H1 (cell line): ENCODE measurements around the gene BTBD10. TPM values are rescaled to one million over a fixed set of nuclear protein-coding genes. Genes with fewer than 3 reads are reported as not detected.

Experiments
- CTCF ChIA-PET: fragments of 300-600 bp; sonication (Branson Sonifier 250); formaldehyde crosslinking; loops from one replicate; lab custom pipeline; 2021; ENCODE audit not compliant: partially characterized antibody; lab: Charles Lee
- POLR2A ChIA-PET: fragments of 300-600 bp; sonication (Branson Sonifier 250); formaldehyde crosslinking; loops from one replicate; lab custom pipeline; 2021; ENCODE audit warnings: inconsistent platforms; ENCODE audit not compliant: partially characterized antibody; lab: Charles Lee
- DNase-seq, 2 experiments: peaks; one replicate each; pipeline versions ENCODE4 v3.0.0 to v3.0.0-alpha.2; 2010 to 2022; ENCODE audit warnings: low spot score in 2 of 2, low read depth in 1 of 2, mixed read lengths in 1 of 2
- FAIRE-seq: peaks from 2 replicates; lab custom pipeline; 2011; peaks lifted over from hg19 to GRCh38; lab: Jason Lieb, UNC
- H2AFZ ChIP-seq: 2 replicates; pipeline ENCODE4 v1.8.1; 2012; ENCODE audit warnings: low read length, inconsistent platforms
- H2AK5ac ChIP-seq: 2 replicates; pipeline ENCODE4 v1.6.1; 2013; ENCODE audit warnings: low read depth, low read length
- H2BK120ac ChIP-seq: replicated peaks from 2 replicates; pipeline ENCODE3; 2013; ENCODE audit warnings: low read depth, low read length, inconsistent platforms
- H2BK12ac ChIP-seq: 2 replicates; pipeline ENCODE4 v1.6.1; 2013; ENCODE audit warnings: low read depth, low read length
- H2BK15ac ChIP-seq: 2 replicates; pipeline ENCODE4 v1.6.1; 2013; ENCODE audit warnings: low read length
- H2BK20ac ChIP-seq: 2 replicates; pipeline ENCODE4 v1.6.1; 2013; ENCODE audit warnings: low read length
- H2BK5ac ChIP-seq: 2 replicates; pipeline ENCODE4 v1.6.1; 2013; ENCODE audit warnings: low read depth, low read length
- H3K14ac ChIP-seq: 2 replicates; pipeline ENCODE4 v1.6.1; 2013; ENCODE audit warnings: inconsistent platforms; ENCODE audit not compliant: insufficient read length
- H3K18ac ChIP-seq: 2 replicates; pipeline ENCODE4 v1.6.1; 2013; ENCODE audit warnings: low read length; ENCODE audit errors: extremely low read depth
- H3K23ac ChIP-seq: 2 replicates; pipeline ENCODE4 v1.6.1; 2013; ENCODE audit warnings: inconsistent platforms; ENCODE audit not compliant: insufficient read length
- H3K23me2 ChIP-seq: 2 replicates; pipeline ENCODE4 v1.6.1; 2013; ENCODE audit warnings: low read depth, low read length
- H3K27ac ChIP-seq: 2 replicates; pipeline ENCODE4 v1.6.1; 2011; ENCODE audit warnings: low read depth, low read length, inconsistent platforms
- H3K27me3 ChIP-seq, 4 experiments: replicated peaks in 1 of 4; 1 replicate in 1 of 4; 2 replicates in 3 of 4; pipeline versions ENCODE4 v1.6.1 to v1.8.1; 2011 to 2013; ENCODE audit warnings: low read length in 3 of 4, mild to moderate bottlenecking in 3 of 4, inconsistent platforms in 2 of 4, mixed read lengths in 2 of 4, moderate library complexity in 1 of 4; ENCODE audit not compliant: control insufficient read depth in 3 of 4, insufficient read depth in 3 of 4; ENCODE audit errors: extremely low read depth in 1 of 4
- H3K36me3 ChIP-seq, 4 experiments: 2 replicates each; pipeline versions ENCODE4 v1.6.1 to v1.8.1; 2011 to 2013; ENCODE audit warnings: mild to moderate bottlenecking in 4 of 4, low read length in 3 of 4, moderate library complexity in 2 of 4, control low read depth in 1 of 4, inconsistent platforms in 1 of 4; ENCODE audit not compliant: insufficient read depth in 4 of 4, control insufficient read depth in 2 of 4
- H3K4ac ChIP-seq: replicated peaks from 2 replicates; pipeline ENCODE3; 2013; ENCODE audit warnings: low read length, low read depth, mixed read lengths, inconsistent platforms; ENCODE audit not compliant: insufficient read length
- H3K4me1 ChIP-seq, 4 experiments: replicated peaks in 1 of 4; 1 replicate in 1 of 4; 2 replicates in 3 of 4; pipeline versions ENCODE4 v1.6.1 to v1.8.1; 2011 to 2013; ENCODE audit warnings: low read length in 3 of 4, inconsistent platforms in 2 of 4, mixed read lengths in 1 of 4; ENCODE audit not compliant: insufficient read depth in 4 of 4, control insufficient read depth in 3 of 4
- H3K4me2 ChIP-seq, 2 experiments: 2 replicates each; pipeline versions ENCODE4 v1.6.1 to v1.8.1; 2011 to 2013; ENCODE audit warnings: low read depth in 2 of 2, low read length in 2 of 2, control low read depth in 1 of 2, inconsistent platforms in 1 of 2, mild to moderate bottlenecking in 1 of 2; ENCODE audit not compliant: insufficient read depth in 1 of 2
- H3K4me3 ChIP-seq, 4 experiments: fragments of 200-600, 300-600 bp in 1 of 4; sonication (generic), shearing (Covaris generic), sonication (Bioruptor Twin) in 1 of 4; 2 replicates each; pipeline versions ENCODE4 v1.5.1 to v1.8.1; 2011 to 2016; ENCODE audit warnings: low read length in 4 of 4, low read depth in 3 of 4, control low read depth in 2 of 4, inconsistent platforms in 2 of 4, mild to moderate bottlenecking in 2 of 4, mixed read lengths in 1 of 4, moderate library complexity in 1 of 4; ENCODE audit not compliant: insufficient read depth in 2 of 4; ENCODE audit errors: extremely low read depth in 1 of 4
- H3K56ac ChIP-seq: replicated peaks from 2 replicates; pipeline ENCODE3; 2013; ENCODE audit warnings: low read depth, mild to moderate bottlenecking, mixed read lengths, low read length, inconsistent platforms; ENCODE audit not compliant: insufficient read length
- H3K79me1 ChIP-seq: 2 replicates; pipeline ENCODE4 v1.6.1; 2013; ENCODE audit warnings: low read depth, low read length, control low read depth
- H3K79me2 ChIP-seq, 2 experiments: 2 replicates each; pipeline versions ENCODE4 v1.6.1 to v1.8.1; 2012 to 2013; ENCODE audit warnings: low read length in 2 of 2, mild to moderate bottlenecking in 2 of 2, inconsistent platforms in 1 of 2; ENCODE audit not compliant: insufficient read depth in 2 of 2, control insufficient read depth in 1 of 2
- H3K9ac ChIP-seq, 4 experiments: replicated peaks in 1 of 4; 1 replicate in 1 of 4; 2 replicates in 3 of 4; pipeline versions ENCODE4 v1.6.1 to v1.8.1; 2011 to 2013; ENCODE audit warnings: low read depth in 3 of 4, low read length in 3 of 4, control low read depth in 2 of 4, mild to moderate bottlenecking in 2 of 4, moderate library complexity in 2 of 4, inconsistent platforms in 1 of 4; ENCODE audit errors: extremely low read depth in 1 of 4
- H3K9me3 ChIP-seq, 2 experiments: 2 replicates each; pipeline versions ENCODE4 v1.6.1 to v1.8.1; 2012 to 2013; ENCODE audit warnings: mild to moderate bottlenecking in 2 of 2, moderate library complexity in 2 of 2, control low read depth in 1 of 2, inconsistent platforms in 1 of 2, low read depth in 1 of 2, low read length in 1 of 2, mixed read lengths in 1 of 2; ENCODE audit not compliant: insufficient read depth in 2 of 2
- H4K20me1 ChIP-seq, 2 experiments: replicated peaks in 1 of 2; 2 replicates each; pipeline versions ENCODE3 to v1.8.1; 2011 to 2013; ENCODE audit warnings: inconsistent platforms in 2 of 2, low read length in 2 of 2, mild to moderate bottlenecking in 1 of 2; ENCODE audit not compliant: insufficient read depth in 2 of 2, control insufficient read depth in 1 of 2
- H4K5ac ChIP-seq: 2 replicates; pipeline ENCODE4 v1.6.1; 2013; ENCODE audit warnings: low read length, low read depth, mixed read lengths, inconsistent platforms; ENCODE audit not compliant: insufficient read length
- H4K8ac ChIP-seq: 2 replicates; pipeline ENCODE4 v1.8.0; 2013; ENCODE audit warnings: mild to moderate bottlenecking, moderate library complexity, low read length, inconsistent platforms; ENCODE audit not compliant: insufficient read depth; ENCODE audit errors: extremely low read depth
- H4K91ac ChIP-seq: replicated peaks from 2 replicates; pipeline ENCODE3; 2013; ENCODE audit warnings: low read length, mixed read lengths, inconsistent platforms; ENCODE audit not compliant: insufficient read length
- EZH2 ChIP-seq: fragments of 200-600 bp; sonication (generic); IDR thresholded peaks from 2 replicates; pipeline ENCODE4 v1.7.1; 2012; ENCODE audit warnings: low read depth, mild to moderate bottlenecking, moderate library complexity, low read length, inconsistent platforms; ENCODE audit not compliant: severe bottlenecking
- KDM4A ChIP-seq: IDR thresholded peaks from one replicate; pipeline ENCODE4 v1.7.1; 2012; ENCODE audit warnings: low read depth, mild to moderate bottlenecking, moderate library complexity, low read length, inconsistent platforms; ENCODE audit not compliant: severe bottlenecking
- PHF8 ChIP-seq: fragments of 200-600 bp; sonication (generic); conservative IDR thresholded peaks from 2 replicates; pipeline ENCODE4 v1.7.1; 2012; ENCODE audit warnings: low read depth, mild to moderate bottlenecking, inconsistent platforms, low read length, moderate library complexity
- POLR2AphosphoS5 ChIP-seq: IDR thresholded peaks from 2 replicates; pipeline ENCODE4 v1.6.1; 2011; ENCODE audit warnings: low read depth, low read length
- RBBP5 ChIP-seq: IDR thresholded peaks from 2 replicates; pipeline ENCODE4 v1.7.1; 2012; ENCODE audit warnings: low read depth, mild to moderate bottlenecking, inconsistent platforms, low read length, moderate library complexity, borderline replicate concordance
- TAF7 ChIP-seq: optimal IDR thresholded peaks from 2 replicates; pipeline ENCODE3; 2011; ENCODE audit warnings: low read depth, mild to moderate bottlenecking, inconsistent platforms, low read length, moderate library complexity, borderline replicate concordance
- WGBS, 2 experiments: shearing (Covaris generic) in 1 of 2; methylation state at CpG; one replicate each; pipeline versions ENCODE4 v1.1.6 to v1.1.7; 2013 to 2015; ENCODE audit warnings: low lambda C conversion rate in 2 of 2, mixed read lengths in 2 of 2, inconsistent platforms in 1 of 2, low coverage in 1 of 2, missing lambda C conversion rate in 1 of 2; ENCODE audit not compliant: insufficient replicate concordance in 2 of 2, insufficient coverage in 1 of 2, insufficient read length in 1 of 2; ENCODE audit errors: extremely low coverage in 1 of 2, missing lambda C conversion rate in 1 of 2; 5-methylcytosine and 5-hydroxymethylcytosine counted together
- polyA plus RNA-seq, 7 experiments: library from polyadenylated mRNA; depleted of rRNA in 3 of 7; stranded (reverse) in 5 of 7; unstranded in 2 of 7; fragments of >200 nt in 5 of 7; fragments of 200-250 nt in 2 of 7; gene quantifications; 1 replicate in 5 of 7; 2 replicates in 1 of 7; 4 replicates in 1 of 7; pipeline versions ENCODE4 v1.2.1 to v1.2.3, GENCODE V29; 2011 to 2013; ENCODE audit warnings: missing spikeins in 2 of 7, mixed read lengths in 2 of 7
- total RNA-seq: library from RNA; stranded (reverse); fragmentation: NEBNext Ultra II Directional; extraction: Animal tissue kit (Norgen Biotek cat#: 25700); gene quantifications from 2 replicates; pipeline ENCODE4 v1.2.1, GENCODE V29; 2021
- TF ChIP-seq, protein P1 (sequence below): IDR thresholded peaks from 2 replicates; pipeline ENCODE4 v1.6.1; 2012; ENCODE audit warnings: low read length, inconsistent platforms

Gene BTBD10
- total and polyA plus RNA-seq, 2 of the 8 experiments (the other 6 are each of a cell fraction or from before 2014, with no cell fraction given) = 13.8 to 22.2 TPM

DNA sequence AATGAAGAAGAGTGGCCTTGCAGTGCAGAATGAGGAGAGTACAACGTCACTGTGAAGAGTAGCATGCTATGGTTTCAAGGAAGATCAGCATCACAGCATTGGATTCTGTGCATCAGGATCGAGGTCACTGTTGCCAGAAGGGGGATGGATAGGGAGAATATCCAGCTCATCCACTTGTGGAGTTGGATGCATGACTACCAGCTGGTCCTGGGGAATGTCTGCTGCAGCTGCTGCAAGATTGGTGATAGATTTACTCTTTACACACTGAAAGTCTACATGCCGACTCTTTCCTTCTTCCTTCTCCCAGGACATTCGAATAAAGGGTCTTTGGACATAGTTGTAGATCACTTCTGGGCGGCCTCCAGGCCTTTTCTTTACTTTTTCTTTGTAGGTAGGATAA, 74.3 kb downstream of the BTBD10 start:
- H3K79me2 ChIP-seq = no peaks in the 10 kb centered on the region
- H3K4me3 ChIP-seq = no peak overlapping the region
- H3K9me3 ChIP-seq = no peaks in the 10 kb centered on the region
- H3K4me2 ChIP-seq = no peak overlapping the region
- WGBS, 2 experiments = 79% methylated on average over 5 of the region's 5 CpGs; no CpG with 5 or more reads in 1 of the 2 experiments
- CTCF ChIA-PET = interaction anchor here (0.6 to 9.4 kb wide), 6 partner anchors 9 to 166 kb away, joined by 3 to 129 read pairs (median 4); no protein-coding TSS in a partner anchor
- H4K20me1 ChIP-seq = no peaks in the 10 kb centered on the region
- no peak for TF ChIP-seq RBBP5
- no peak for TF ChIP-seq TAF7
- TF ChIP-seq PHF8 = no peak
- TF ChIP-seq POLR2AphosphoS5 = no peak
- no peak for TF ChIP-seq EZH2
- TF ChIP-seq, protein P1, sequence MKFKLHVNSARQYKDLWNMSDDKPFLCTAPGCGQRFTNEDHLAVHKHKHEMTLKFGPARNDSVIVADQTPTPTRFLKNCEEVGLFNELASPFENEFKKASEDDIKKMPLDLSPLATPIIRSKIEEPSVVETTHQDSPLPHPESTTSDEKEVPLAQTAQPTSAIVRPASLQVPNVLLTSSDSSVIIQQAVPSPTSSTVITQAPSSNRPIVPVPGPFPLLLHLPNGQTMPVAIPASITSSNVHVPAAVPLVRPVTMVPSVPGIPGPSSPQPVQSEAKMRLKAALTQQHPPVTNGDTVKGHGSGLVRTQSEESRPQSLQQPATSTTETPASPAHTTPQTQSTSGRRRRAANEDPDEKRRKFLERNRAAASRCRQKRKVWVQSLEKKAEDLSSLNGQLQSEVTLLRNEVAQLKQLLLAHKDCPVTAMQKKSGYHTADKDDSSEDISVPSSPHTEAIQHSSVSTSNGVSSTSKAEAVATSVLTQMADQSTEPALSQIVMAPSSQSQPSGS = no peak
- TF ChIP-seq KDM4A = no peak
- H3K27ac ChIP-seq = no peak overlapping the region
- no peak overlapping the region for H2BK5ac ChIP-seq
- H3K36me3 ChIP-seq = peaks cover 0 to 16% (median 6%) of the 10 kb centered on the region in 4 experiments; a peak in 6 of 8 replicates
- H3K23me2 ChIP-seq = no peaks in the 10 kb centered on the region; the same call in 1 of the 2 replicates
- H3K79me1 ChIP-seq = no peaks in the 10 kb centered on the region
- no peaks in the 10 kb centered on the region for H3K27me3 ChIP-seq
- no peak overlapping the region for H3K23ac ChIP-seq
- H4K91ac ChIP-seq = no peak overlapping the region
- no peak overlapping the region for H2BK20ac ChIP-seq
- H2BK12ac ChIP-seq = no peak overlapping the region
- H3K18ac ChIP-seq = no peak overlapping the region
- no peaks in the 10 kb centered on the region for H3K4me1 ChIP-seq
- no peak for FAIRE-seq
- H4K5ac ChIP-seq = no peak overlapping the region
- no peak overlapping the region for H2BK15ac ChIP-seq
- H2AFZ ChIP-seq = no peak overlapping the region
- no peak overlapping the region for H3K9ac ChIP-seq
- no peak overlapping the region for H2AK5ac ChIP-seq
- DNase-seq = no peak
- no peak overlapping the region for H3K14ac ChIP-seq
- H3K4ac ChIP-seq = no peak overlapping the region
- POLR2A ChIA-PET = no interaction called here
- no peak overlapping the region for H3K56ac ChIP-seq
- H2BK120ac ChIP-seq = no peak overlapping the region
- H4K8ac ChIP-seq = no peak overlapping the region
